NCI-H526 (cell line): Measurements from ENCODE around the gene ATP2B1.

Source experiments
- DNase-seq, 2 experiments: peaks; one replicate each; lab custom pipeline; 2025; lab: John Stamatoyannopoulos, UW

Gene ATP2B1

DNA sequence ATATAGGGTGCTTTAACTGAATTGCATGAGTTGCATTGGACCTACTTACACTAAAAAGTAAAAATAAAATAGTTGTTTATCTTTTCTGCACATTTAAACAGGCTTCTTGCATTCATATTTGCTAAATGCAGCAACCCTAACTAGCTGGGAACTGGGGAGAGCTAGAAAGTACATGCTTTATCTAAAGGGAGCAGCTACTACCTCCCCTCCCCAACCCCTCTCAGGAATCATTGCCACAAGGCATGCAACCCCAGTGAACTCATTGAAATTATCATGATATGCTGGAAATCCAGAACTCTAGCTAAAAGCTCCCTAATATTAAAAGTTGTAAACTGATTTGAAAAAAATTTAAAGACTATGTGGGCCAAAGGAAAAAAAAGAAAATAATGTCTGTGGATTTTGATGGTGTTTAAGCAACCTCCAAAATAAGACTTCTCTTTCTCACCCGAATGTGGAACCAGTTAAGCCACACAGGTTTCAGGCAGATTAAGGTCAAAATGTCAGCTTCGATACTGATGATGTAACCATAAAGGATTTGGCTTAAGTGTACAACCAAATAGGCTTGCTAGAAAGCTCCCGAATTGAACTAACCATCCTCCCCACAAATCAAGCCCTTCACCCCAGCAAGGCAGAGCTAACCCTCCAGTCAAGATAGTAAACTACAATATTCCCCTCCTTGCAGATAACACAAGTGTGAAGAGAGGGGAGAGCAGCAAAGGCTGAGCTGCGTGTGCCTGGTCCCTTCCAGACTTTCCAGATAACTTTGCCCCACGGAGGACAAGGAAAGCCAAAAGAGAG is 169.0 kb downstream of the ATP2B1 start:
- no peak for DNase-seq

DNA sequence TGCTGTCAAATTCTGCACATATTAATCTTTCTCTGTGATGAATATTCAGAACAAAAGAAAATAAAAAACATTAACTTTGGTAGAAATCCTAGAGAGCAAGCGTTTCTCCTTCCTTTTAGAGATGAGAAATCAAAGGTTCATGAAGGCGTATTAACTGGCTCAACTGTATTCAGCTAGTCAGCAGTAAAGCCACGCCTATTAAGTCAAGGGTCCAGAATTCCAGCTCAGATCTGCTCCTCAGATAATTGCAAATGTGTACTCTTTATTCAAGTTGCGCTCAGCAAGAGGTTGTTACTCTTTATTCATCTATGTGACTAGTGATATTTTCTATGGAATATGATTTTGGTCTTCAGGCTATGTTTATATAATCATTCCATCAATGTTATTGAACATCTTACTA is 169.7 kb downstream of the ATP2B1 start:
- DNase-seq: no peak
